Measurements from ENCODE around the gene CTCF.

The CTCF gene

DNA sequence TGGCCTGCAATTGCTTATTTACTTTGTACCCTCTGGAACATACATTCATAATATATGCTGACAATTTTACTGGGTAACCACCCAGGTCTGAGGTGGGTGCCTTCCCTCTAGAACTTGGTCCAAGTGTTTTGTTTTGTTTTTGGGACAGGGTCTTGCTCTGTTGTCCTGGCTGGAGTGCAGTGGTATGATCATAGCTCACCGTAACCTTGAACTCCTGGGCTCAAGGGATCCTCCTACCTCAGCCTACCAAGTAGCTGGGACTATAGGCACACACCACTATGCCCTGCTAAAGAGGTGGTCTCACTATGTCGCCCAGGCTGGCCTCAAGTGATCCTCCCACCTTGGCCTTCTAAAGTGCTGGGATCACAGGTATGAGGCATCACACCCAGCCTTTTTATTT, 11.2 kb upstream of the CTCF start:
- no peak for DNase-seq

DNA sequence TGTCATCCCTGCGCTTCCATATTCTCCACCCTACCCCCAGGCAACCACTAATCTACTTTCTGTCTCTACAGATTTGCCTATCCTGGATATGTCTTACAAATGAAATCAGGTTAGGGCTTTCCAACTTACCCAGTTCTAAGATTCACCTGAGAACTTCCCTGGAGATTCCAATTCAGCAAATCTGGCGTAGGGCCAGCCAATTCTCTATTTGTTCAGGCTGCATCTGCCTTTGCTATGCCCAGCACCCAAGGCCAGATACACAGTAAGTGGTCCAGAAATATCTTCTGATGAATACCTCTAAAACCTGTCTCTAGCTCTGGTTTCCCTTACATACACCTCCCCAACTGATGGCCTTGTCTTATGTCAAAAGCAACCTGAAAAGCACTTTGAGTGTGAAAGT, 10.4 kb upstream of the CTCF start:
- DNase-seq, result no peak

DNA sequence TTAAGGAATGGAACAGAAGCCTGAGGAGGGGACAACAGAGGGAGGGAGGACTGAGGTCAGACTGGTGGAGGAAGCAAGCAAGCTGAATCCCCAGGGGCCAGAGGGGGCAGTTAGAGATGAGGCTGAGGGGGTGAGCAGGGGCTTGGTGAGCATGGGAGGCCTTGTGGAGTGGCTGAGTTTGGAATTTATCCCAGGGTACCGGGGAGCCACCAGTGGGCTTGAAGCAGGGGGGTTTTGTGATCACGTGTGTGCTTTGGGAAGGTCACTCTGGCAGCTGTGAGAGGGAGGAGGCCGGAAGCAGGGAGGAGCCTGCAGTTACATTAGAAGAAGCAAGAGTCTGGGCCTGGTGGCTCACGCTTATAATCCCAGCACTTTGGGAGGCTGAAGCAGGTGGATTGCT, 9.8 kb upstream of the CTCF start:
- DNase-seq, result no peak

DNA sequence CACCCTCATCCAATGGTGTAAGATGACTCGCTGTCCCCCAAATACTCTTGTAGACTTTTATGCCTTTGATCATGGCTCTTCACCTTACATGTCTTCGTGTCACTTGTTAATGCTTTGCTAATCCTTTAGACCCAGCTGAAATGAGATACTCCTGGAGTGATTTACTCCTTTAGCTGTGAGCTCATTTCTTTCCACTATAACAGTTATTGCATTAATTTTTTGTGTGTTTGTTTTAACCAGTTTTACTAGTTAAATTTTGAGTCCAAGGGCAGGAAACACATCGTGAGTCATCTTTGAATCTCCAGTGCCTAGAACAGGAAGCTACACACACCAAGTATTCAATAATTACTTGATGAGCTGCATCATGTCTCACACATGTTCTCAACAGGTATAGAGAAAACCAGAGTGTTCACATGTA, 6.5 kb upstream of the CTCF start:
- DNase-seq, result no peak

DNA sequence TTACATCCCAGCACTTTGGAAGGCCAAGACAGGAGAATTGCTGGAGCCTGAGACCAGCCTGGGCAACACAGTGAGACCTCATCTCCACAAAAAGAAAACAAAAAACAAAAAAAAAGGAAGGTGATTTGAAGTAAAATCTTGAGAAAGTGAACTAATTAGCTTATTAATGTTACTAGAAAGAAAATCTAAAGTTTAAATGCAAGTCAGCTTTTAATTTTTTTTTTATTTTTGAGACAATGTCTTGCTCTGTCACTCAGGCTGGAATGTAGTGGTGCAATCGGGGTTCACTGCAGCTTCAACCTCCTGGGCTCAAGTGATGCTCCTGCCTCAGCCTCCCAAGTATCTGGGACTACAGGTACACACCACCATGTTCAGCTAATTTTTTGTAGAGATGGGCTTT, 3.5 kb upstream of the CTCF start:
- DNase-seq, result no peak

DNA sequence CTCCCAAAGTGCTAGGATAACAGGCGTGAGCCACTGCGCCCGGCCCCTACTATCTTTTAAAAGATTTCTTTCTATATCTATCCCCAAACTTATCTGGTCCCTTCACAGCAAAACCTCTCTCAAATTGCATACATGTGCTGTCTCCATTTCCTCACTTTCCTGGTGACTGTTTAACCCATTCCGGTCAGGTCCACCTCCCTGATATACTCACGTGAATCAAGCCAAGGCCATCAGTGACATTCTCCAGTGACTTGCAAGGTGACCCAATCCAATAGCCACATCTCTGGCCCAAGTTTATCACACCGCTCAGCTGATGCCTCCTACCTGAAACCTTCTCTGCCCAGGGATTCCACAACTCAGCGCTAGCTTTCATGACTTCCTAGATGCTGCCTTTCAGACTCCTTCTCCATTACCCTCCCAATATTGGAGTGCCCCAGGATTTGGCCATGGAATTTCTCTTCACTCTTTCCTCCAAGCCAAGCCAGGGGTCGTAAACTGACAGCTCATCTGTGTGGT, 1.4 kb upstream of the CTCF start:
- no peak for DNase-seq

DNA sequence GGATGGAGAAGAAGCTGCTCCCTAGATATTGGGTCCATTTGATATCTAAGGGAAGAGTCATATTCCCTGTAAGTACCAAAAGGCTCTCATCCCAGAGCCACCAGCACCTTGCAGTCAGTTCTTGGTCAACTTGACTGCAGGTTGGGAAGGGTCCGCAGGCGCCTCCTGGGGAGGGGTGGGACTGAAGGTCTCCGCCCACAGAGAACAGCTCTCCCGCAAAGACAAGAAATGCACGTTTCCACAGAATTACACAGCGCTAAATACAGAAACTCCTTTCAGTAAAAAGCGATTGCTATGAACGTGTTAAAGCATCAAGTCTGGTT, 864 bp upstream of the CTCF start:
- no peak for DNase-seq

DNA sequence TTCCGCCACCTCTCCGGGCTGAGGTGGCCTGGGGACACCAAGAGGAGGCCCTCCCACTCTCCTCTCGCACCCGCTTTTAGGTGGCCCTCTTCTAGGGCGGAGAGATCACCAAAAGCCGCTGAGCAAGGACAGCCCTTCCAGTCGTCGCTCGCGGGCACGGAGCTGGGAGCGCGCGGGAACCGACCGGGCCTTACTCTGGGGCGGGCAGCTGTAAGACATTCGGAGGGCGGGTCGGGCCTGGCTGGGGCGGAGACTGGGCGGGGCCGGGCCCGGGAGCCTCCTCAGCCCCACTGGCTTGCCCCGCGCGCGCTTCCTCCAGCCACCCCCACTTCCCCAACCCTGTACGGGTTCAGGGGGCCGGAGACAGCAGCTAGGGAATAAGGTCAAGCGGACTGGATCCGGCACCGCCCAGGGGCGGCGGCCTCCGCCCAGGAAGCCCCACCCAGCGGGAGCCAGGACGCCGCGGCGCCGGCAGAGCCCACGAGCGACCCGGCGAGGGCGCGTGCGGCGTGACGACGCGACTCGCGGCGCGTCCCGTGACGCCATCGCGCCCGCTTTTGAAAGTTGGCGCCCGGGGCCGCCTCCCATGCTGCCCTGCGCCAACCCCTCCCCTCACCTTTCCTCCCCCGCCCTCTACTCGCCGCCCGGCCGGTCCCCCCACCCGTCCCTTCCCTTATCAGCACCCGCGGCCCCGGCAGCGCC, 351 bp upstream of the CTCF start:
- peak; percentile 94 to 97 for DNase-seq

DNA sequence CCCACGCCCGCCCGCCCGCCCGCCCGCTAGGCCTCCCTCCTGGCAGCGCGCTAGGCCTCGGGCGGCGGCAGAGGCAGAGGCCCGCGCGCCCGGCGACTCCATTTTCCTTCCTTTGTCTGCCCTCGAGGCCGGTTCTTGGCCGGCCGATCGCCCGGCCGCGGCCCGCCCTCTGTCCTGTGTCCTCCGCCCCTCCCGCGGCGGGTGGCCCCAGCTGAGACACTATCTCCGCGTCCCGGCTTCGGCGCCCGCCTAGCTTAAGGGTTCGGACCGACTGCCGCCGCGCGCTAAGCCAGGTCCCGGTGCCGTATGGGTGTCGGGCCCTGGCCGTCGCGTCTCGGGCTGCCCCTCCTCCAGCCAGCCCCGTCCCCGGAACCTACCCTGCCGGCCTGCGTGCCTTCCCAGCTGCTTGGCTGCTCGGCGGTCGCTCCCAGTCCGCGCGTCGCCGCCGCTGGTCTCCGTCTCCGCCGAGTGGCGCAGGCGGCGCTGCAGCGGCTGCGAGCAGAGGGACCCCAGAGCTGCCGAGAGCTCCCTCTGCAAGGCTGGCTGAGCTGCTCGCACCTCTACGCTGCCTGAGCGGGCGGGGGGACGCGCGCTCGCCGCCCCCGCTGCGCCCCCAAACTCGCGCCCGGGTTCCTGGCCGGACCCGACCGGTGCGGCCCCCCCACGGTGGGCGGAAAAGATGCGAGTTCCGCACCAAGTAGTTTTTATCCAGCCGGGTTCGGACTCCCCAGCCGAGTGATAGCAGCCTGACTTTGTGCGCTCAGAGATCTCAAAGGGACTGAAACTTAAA, 787 bp downstream of the CTCF start:
- peak; percentile 47 to 51 for DNase-seq

DNA sequence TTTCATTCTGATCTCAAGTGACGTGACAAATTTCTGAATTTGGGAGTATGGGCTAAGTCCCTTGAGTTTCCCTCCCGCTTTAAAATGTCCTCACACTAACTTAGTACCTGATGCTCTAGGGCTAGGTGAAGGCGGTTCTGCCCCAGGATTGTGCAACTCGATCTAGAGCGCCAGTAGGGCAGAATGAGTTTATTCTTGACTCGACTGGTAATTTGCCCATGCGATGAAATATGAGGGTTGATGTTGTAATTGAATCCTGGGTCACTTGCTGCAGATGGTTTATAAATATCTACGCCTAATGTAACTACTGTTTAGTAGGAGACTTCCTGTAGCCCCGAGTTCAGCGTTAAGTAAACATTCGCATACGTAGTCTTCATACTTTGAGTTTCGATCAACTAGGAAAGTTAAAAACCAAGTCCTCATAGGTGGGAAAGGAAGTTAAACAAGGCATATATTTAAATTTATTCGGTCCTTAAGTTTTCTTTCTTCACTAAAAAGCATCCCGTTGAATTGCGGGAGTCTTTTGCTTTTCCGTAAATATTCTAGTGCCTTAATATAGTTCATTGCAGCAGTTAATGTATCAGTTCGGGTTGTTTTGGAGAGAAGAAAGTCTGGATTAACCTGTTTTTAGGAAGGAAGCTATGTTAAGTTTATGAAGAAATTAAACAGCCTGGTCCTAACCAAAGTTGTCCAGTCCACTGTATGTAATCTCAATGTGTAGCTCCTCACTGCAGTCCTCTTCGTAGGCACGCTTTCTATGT, 1.6 kb downstream of the CTCF start:
- DNase-seq, result no peak

DNA sequence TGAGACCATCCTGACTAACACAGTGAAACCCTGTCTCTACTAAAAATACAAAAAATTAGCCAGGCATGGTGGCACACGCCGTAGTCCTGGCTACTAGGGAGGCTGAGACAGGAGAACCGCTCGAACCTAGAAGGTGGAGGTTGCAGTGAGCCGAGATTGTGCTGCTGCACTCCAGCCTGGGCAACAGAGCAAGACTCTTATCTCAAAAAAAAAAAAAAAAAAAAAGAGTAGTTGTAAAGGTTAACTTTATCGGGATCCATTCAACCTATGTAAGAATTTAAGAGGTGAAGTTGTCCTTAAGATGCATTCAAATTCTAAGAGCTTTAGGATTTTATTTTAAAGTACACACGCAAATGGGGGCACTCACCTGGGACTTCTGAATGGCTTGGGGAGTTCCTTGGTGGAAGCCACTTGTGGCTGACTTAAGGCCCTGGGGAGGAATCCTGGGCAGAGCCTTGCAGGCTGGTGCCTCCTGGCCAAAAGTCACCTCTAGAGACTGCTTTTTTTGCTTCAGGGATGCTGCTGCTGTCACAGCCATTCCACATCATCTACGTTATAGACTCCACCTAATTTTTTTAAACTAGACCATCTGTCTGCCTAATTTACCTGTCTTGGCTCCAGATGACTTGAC, 3.3 kb downstream of the CTCF start:
- DNase-seq, result no peak

DNA sequence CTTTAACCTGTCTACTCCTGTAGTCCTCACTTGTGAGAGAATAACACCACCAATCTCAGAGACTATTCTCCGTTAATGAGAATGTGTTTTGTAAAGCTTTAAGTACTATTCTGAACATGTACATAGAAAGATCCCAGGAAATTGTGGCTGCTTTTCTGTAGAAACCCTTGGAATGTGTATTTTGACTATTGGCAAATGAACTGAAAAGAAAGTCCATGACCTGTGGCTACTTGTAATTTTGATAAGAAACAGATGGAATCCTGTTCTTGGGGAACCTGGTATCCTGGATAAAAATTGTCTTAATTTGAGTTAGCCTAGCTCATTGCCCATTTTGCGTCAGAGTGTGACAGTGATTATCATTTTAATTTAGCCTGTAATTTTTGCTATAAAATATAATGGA, 9.1 kb downstream of the CTCF start:
- no peak for DNase-seq

DNA sequence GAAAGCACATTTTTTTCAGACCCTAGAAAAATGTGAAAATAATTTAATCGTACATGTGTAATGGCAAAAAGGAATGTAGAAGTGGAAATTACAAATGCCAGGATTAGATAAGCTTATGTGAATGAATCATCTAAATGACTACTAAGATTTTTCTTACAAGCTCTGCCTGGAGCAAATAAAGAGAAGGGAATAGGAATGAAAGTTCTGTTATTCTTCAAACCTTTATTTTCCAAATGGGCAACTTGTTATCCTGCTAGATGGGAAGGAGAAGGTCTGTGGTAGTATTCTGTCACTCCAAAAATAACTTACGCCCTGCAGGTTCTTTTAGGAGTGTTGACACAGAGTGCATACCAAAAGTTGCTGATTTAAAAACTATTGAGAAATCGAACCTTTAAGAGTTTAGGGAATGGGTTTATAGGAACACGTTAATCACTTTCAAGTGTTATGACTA, 9.7 kb downstream of the CTCF start:
- DNase-seq, result no peak

DNA sequence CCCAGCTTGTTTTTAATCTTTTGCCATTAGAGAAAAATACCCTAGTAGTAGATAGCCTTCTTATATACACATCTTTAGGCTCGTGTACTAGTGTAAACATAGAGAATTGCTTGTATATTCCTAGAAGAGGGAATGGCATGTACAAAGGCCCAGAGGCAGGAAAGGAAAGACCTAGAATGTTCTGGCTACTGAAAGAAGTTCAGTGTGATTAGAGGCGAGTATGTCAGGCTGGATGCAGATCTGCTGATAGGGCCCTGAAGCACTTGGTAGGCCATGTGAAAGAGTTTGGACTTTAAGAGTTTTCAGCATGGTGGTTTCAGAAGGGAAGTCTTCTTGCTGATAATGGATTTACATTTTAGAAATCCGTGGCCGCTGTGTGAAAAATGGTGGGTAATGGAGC, 17.4 kb downstream of the CTCF start:
- DNase-seq, result no peak

DNA sequence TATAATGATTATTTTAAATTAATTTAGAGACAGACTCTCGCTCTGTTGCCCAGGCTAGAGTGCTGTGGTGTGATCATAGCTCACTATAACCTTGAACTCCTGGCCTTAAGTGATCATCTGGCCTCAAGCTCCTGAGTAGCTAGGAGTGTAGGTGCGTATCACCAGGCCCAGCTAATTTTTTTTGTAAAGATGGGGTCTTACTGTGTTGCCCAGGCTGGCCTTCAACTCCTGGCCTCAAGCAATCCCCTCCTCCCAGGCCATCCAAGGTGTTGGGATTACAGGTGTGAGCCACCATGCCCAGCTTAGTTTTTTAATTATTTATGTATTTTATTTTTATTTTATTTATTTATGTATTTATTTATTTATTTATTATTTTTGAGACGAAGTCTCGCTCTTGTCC, 17.9 kb downstream of the CTCF start:
- DNase-seq, result no peak

DNA sequence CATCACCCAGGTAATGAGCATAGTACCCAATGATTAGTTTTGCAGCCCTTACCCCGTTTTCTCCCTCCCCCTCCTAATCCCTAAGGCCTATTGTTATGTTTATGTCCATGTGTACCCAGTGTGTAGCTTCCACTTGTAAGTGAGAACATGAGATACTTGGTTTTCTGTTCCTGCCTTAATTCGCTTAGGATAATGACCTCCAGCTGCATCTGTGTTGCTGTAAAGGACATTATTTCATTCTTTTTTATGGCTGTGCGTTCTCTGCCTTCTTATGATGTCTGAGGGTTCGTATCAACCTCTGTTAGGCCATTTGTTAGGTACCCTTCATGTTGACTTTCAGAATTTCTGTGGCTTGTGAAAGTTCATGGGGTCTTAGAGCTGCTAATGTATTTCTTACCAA, 31.0 kb downstream of the CTCF start:
- no peak for DNase-seq

DNA sequence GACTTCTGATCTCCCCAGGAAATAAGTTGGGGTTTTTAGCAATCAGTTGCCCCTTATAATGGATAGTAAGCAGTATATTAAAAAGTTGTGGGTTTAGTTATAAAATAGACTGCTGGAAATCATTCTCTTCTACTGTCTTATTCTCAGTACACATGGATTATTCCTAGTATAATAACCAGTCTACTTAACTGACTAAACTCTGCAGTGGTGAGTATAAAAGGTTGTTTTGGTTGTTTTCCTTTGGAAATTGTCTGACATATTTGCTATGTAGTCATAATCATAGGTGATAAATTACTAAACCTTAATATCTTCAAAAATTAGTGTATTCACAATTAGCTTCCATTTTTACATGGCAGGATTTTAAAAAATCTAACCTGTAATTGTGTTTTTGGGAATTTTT, 31.4 kb downstream of the CTCF start:
- DNase-seq, result no peak

DNA sequence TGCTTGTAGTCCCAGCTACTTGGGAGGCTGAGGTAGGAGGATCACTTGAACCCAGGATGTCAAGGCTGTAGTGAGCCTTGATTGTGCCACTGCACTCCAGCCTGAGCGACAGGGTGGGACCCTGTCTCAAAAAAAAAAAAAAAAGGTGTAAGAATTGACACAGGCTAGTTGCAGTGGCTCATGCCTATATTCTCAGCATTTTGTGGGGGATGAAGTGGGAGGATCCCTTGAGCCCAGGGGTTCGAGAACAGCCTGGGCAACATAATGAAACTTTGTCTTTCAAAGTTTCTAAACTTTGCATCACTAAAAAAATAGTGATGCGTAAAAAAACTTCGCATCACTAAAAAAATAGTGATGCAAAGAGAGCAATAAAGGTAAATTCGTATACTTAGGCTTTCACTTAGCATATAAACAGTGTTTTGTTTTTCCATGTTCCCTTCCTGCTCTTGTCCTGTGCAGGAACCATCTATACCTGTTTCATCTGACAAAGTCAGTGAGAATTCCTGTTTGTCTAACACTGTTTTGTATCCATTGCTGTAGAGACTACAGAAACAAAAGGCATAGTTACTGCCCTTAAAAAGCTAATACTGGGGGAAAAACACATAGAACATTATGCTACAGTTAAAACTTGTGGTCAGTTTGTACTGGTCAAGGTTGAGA, 32.1 kb downstream of the CTCF start:
- no peak for DNase-seq

DNA sequence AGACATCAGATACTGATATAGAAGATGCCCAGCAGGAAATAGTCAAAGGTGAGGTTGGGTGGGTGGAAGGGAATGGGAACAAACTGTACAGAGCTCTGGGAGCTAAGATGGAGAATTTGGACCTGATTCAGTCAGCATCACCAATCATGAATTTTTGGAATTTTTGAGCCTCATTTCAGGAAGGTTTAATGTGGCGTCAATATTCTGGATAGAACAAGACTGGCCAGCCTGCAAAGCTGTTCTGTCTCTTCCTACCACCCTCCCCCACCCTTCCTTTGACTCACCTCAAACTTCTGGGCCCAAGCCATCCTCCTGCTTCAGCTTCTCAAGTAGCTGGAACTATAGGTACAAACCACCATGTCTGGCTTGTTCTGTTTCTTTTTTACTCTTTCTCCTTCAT, 32.6 kb downstream of the CTCF start:
- DNase-seq, result no peak

DNA sequence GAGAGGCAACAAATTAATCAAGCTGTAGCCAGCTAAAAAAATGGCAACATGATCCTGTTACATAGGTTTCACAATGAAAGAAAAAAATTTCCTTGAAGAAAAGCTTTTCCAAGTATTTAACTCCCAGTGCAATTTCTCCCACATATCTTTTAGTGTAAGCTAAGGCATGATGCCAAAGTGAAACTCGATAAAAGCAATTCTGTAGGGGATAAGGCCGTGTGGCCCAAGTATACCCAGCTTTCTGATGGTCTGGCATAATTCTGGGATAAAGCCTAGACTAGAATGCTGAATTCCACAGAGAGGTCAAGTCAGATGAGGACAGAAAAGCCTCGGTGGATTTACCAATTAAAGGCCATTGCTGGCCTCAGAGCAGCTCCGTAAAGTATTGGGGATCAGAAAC, 36.2 kb downstream of the CTCF start:
- DNase-seq, result no peak

DNA sequence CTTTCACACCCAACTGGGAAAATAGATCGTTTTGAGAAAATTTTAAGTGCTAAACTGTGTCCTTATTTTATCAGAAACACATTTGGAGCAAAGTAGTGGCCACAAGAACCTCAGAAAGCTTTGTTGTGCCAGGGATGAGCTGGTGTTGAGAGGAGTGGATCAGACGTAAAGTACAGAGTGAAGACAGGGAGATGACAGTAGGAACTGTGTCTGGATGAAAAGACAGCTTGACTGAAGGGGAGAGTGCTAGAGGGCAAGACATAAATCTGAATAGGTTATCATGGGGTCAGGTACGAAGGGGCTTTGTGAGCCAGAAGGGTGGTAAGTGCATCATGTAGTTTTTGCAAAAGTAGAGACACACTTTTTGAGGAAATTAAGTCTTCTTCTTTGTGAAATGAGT, 43.3 kb downstream of the CTCF start:
- no peak for DNase-seq

DNA sequence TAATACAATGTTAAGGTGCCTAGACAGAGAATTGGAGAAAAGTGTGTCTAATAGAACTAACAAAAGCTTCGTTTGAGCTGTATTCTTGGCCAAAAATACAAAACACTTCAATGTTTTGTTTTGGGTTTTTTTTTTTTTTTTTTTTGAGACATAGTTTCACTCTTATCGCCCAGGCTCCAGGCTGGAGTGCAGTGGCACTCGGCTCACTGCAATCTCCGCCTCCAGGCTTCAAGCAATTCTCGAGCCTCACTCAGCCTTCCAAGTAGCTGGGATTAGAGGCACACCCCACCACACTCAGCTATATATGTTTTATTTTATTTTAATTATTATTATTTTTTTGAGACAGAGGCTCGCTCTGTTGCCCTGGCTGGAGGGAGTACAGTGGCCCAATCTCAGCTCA, 44.3 kb downstream of the CTCF start:
- DNase-seq, result no peak

DNA sequence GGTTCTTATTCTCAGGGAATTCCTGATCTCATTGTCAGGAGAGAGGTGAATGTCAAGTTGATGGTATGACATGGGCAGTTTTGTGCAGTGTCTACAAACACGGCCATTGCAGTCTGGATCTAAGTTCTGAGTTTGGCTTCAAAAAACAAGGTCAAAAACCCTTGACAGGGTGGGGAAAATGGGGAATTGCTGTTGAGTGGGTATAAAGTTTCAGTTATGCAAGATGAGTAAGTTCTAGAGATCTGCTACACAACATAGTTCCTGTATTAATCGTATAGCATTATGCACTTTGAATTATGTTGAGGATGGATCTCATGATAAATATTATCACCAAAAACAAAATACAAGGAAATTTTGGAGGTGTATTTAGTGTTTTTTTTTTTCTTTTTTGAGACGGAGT, 46.0 kb downstream of the CTCF start:
- no peak for DNase-seq

Measured in activated CD4-positive, alpha-beta T cell treated with anti-CD3 and anti-CD28 coated beads, Interleukin-2, amount 50 U/mL, for 4 hours (primary cell).